Epidermal melanocyte (primary cell): ENCODE data around the gene DSC2.

ENCODE experiments used
- DNase-seq: peaks from one replicate; pipeline ENCODE4 v3.0.0; 2011; ENCODE audit warnings: low spot score; ENCODE audit not compliant: insufficient read length

Gene DSC2

GRCh38 chr18:31098878-31099277 lies 3.3 kb downstream of the DSC2 start:
- no peak for DNase-seq

GRCh38 chr18:31097666-31098065 lies 4.6 kb downstream of the DSC2 start:
- no peak for DNase-seq

GRCh38 chr18:31093880-31094279 lies 8.3 kb downstream of the DSC2 start:
- no peak for DNase-seq

- no peak for DNase-seq
Measured at GRCh38 chr18:31093294-31093693, 8.9 kb downstream of the DSC2 start.

- no peak for DNase-seq
Measured at GRCh38 chr18:31091350-31091749, 10.9 kb downstream of the DSC2 start.

- no peak for DNase-seq
Measured at GRCh38 chr18:31088532-31088931, 13.7 kb downstream of the DSC2 start.

- DNase-seq = no peak
Measured at GRCh38 chr18:31079973-31080372, 22.2 kb downstream of the DSC2 start.

- no peak for DNase-seq
Measured at GRCh38 chr18:31077878-31078277, 24.3 kb downstream of the DSC2 start.

GRCh38 chr18:31072175-31072574 lies 30.0 kb downstream of the DSC2 start:
- no peak for DNase-seq

- no peak for DNase-seq
Measured at GRCh38 chr18:31070206-31070605, 32.0 kb downstream of the DSC2 start.

- no peak for DNase-seq
Measured at GRCh38 chr18:31066266-31066665, 36.0 kb downstream of the DSC2 start.

GRCh38 chr18:31065036-31065773 lies 37.0 kb downstream of the DSC2 start:
- no peak for DNase-seq

GRCh38 chr18:31064130-31064529 lies 38.1 kb downstream of the DSC2 start:
- no peak for DNase-seq

- no peak for DNase-seq
Measured at GRCh38 chr18:31061945-31062344, 40.3 kb downstream of the DSC2 start.

- no peak for DNase-seq
Measured at GRCh38 chr18:31058897-31059296, 43.3 kb downstream of the DSC2 start.

GRCh38 chr18:31057917-31058316 lies 44.3 kb downstream of the DSC2 start:
- DNase-seq = no peak

GRCh38 chr18:31057051-31057450 lies 45.2 kb downstream of the DSC2 start:
- DNase-seq = no peak

- DNase-seq = no peak
Measured at GRCh38 chr18:31056296-31056695, 45.9 kb downstream of the DSC2 start.

GRCh38 chr18:31050635-31051034 lies 51.6 kb downstream of the DSC2 start:
- no peak for DNase-seq

- DNase-seq = no peak
Measured at GRCh38 chr18:31049189-31049588, 53.0 kb downstream of the DSC2 start.

- no peak for DNase-seq
Measured at GRCh38 chr18:31048216-31048615, 54.0 kb downstream of the DSC2 start.

GRCh38 chr18:31046916-31047315 lies 55.3 kb downstream of the DSC2 start:
- DNase-seq = no peak

GRCh38 chr18:31045599-31045998 lies 56.6 kb downstream of the DSC2 start:
- DNase-seq = no peak

- no peak for DNase-seq
Measured at GRCh38 chr18:31044926-31045325, 57.3 kb downstream of the DSC2 start.
